Stimulated activated CD8-positive, alpha-beta memory T cell treated with anti-CD3 and anti-CD28 coated beads, Interleukin-7, amount 100 ng/mL, for 48 hours (primary cell): ENCODE data around the gene CDC5L.

Source experiments
- DNase-seq, 2 donors: peaks; one replicate each; pipeline ENCODE4 v3.0.0-alpha.2; 2020; ENCODE audit warnings: low read depth in 1 of 2; ENCODE audit errors: extremely low read depth in 1 of 2

Gene CDC5L

GRCh38 chr6:44495036-44495901, 107.8 kb downstream of the CDC5L start:
- no peak for DNase-seq

- DNase-seq, result no peak
Observed at GRCh38 chr6:44496665-44497369, 109.3 kb downstream of the CDC5L start.

- DNase-seq, result no peak
Observed at GRCh38 chr6:44497807-44498206, 110.3 kb downstream of the CDC5L start.

GRCh38 chr6:44498436-44498835, 110.9 kb downstream of the CDC5L start:
- no peak for DNase-seq

GRCh38 chr6:44499609-44500008, 112.1 kb downstream of the CDC5L start:
- DNase-seq, result no peak
